Hematopoietic multipotent progenitor cell treated with erythropoietin and hydrocortisone succinate and interleukin-3 and kit ligand, for 15 days (in vitro differentiated cells): Measurements from ENCODE around the gene EFCAB6.

Experiments
- DNase-seq: peaks from one replicate; pipeline ENCODE4 v3.0.0-alpha.2; 2015; ENCODE audit warnings: low spot score

Gene EFCAB6, protein sequence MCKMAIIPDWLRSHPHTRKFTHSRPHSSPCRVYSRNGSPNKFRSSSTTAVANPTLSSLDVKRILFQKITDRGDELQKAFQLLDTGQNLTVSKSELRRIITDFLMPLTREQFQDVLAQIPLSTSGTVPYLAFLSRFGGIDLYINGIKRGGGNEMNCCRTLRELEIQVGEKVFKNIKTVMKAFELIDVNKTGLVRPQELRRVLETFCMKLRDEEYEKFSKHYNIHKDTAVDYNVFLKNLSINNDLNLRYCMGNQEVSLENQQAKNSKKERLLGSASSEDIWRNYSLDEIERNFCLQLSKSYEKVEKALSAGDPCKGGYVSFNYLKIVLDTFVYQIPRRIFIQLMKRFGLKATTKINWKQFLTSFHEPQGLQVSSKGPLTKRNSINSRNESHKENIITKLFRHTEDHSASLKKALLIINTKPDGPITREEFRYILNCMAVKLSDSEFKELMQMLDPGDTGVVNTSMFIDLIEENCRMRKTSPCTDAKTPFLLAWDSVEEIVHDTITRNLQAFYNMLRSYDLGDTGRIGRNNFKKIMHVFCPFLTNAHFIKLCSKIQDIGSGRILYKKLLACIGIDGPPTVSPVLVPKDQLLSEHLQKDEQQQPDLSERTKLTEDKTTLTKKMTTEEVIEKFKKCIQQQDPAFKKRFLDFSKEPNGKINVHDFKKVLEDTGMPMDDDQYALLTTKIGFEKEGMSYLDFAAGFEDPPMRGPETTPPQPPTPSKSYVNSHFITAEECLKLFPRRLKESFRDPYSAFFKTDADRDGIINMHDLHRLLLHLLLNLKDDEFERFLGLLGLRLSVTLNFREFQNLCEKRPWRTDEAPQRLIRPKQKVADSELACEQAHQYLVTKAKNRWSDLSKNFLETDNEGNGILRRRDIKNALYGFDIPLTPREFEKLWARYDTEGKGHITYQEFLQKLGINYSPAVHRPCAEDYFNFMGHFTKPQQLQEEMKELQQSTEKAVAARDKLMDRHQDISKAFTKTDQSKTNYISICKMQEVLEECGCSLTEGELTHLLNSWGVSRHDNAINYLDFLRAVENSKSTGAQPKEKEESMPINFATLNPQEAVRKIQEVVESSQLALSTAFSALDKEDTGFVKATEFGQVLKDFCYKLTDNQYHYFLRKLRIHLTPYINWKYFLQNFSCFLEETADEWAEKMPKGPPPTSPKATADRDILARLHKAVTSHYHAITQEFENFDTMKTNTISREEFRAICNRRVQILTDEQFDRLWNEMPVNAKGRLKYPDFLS (N-terminal part only)

GRCh38 chr22:43812149-43812842, at the start of gene EFCAB6:
TSS of gene EFCAB6 (minus strand) at chr22:43812305. CDS start at chr22:43782318, 29,987 bp downstream.
- DNase-seq = peak; percentile 94

DNA sequence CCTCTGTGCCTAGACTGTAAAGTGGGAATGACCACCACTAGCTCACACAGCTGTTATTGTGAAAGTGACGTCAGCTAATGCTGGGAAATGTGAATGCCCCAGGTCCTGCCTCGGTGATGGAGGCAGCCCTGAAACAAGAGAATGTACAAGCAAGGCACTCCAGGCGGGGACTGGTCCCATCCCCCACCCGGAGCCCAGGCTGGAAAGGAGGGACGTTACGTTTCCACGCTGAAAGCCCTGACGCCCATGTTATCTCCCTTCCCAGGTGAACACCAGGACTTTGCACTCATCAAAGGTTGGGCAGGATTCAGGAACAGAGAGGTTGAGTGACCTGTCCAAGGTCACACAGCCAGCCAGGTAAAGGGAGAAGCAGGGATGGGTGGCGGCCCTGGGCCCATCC, 49.4 kb upstream of the EFCAB6 start:
- DNase-seq = no peak

DNA sequence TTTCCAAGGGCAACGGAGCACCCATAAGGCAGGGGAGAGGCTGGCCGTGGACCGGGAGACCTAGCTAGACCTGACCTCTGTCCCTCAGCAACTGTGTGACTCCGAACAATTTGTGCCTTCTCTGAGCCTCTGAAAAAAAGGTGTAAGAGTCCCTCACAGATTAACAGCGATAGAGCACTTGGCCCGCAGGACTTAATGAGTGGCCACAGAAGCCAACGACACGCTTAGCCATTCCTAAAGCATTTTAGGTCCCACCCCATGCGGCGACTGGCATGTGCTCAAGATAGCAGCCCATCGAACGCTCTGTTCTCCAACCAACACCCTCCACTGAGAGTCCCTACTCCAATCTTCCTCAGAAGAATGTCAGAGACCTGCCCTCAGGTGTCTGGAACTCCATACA, 48.7 kb upstream of the EFCAB6 start:
- no peak for DNase-seq

GRCh38 chr22:43860126-43860525, 48.0 kb upstream of the EFCAB6 start:
- no peak for DNase-seq

GRCh38 chr22:43859621-43860020, 47.5 kb upstream of the EFCAB6 start:
- DNase-seq = no peak

DNA sequence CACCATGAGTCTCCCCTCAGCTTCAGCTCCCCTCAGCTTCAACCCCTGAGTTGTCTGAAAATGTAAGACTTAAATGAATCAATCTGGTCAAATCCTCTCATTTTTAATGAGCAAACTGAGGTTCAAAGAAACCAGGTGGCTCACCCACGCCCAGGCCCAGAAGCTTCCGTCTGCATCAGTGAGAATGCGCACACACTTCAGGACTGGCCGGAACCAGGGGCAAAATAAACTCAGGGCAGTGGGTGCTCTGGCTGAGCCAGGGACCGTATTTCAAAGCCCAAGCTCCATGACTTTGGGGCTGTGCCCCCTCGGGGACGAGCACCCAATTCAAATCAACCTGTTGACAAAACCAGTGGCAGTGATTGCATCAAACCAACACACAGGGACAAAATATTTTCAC, 47.1 kb upstream of the EFCAB6 start:
- DNase-seq = no peak

DNA sequence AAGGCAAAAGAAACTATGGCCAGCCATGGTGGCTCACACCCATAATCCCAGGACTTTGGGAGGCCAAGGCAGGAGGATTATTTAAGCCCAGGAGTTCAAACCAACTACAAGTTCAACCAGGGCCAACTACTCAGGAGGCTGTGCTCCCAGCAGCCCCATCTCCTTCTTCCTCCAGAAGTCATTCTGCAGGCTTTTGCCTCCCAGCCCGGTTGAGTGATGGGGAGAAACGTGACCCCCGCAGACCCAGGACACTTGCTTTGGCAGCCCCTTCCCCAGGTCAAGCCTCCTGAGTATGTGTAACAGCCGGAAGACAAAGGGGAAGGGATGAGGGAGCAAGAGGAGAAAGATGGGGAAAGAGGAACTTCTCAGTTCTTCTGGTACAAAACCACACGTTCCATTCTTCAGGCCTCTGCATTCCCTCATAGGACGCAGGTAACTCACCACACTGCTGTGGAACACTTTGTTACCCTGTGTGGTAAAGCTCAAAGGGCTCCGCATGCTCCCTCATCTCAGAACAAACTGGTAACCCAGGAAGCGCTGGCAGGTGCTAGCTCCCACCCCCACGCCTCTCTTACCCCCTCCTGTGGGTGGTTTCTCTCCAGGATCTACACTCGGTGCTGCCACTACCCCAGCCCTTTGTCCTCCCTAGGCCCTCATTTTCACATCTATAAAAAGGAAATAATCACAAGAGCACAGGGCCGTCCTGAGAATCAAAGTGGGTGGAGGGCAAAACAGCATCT, 46.2 kb upstream of the EFCAB6 start:
- DNase-seq = no peak

DNA sequence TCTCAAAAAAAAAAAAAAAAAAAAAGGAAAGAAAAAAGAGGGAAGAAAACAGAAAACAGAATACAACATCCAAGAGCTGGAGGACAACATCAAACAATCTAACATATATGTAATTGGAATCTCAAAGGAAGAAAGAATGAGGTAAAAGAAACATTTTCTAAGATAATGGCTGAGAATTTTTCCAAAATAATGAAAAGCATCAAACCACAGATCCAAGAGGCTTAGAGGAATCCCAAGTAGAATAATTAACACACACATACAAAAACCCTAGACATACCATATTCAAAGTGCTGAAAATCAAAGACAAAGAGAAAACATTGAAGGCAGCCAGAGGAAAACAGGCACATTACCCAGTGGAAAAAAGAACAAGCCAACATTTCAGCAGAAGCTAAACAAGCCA, 45.3 kb upstream of the EFCAB6 start:
- DNase-seq = no peak

GRCh38 chr22:43855431-43855830, 43.3 kb upstream of the EFCAB6 start:
- no peak for DNase-seq

DNA sequence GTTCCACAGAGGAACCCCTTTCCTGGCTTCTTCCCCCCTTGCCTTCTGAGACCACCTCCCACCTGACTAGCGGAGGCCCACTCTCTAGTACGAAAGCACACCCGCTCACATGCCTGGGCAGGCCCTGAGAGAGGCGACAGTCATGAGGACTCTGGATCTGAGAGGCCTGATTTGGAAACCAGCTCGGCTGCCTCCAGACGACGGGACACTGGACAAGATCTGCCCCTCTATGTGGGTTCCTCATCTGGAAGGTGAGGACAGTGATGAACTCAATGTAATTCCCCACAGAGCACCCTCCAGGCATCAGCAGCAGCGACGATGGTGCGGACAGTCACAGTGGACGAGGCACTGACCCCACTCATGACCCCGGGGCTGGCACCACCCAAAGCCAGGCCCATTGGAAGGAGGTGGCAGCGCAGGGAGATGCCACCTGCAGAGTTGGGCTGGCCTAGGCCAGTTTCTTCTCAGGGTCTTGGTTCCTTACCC, 42.7 kb upstream of the EFCAB6 start:
- DNase-seq = no peak

DNA sequence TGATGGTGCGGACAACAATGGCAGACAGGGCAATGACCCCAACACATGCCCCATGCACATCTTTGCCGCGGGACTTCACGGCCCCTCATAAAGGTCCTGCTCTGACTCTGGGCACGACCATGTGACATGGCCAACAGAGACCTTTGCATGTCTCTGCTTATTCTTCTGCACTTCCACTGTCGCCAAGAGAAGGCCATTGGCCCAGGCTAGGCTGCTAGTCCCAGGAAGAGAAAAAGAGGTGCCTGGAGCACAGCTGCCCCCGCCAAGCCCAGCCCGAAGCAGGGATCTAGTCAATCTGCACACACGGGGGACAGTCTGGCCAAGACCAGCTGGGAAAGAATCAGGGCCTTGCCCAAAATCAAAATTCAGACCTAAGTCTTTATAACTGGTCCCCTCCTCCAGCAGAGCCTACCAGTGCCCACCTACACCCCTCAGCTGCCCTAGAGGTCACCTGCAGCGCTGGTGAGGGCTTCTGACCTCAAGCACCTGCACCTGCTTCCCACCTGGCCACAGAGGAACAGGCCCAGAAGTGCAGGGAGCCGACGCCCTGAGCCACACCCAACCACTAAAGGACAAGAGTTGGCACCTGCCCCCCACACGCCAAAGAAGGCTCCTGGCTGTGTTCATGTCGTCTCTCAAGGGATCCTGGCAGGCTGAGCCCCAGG, 42.1 kb upstream of the EFCAB6 start:
- DNase-seq = no peak

DNA sequence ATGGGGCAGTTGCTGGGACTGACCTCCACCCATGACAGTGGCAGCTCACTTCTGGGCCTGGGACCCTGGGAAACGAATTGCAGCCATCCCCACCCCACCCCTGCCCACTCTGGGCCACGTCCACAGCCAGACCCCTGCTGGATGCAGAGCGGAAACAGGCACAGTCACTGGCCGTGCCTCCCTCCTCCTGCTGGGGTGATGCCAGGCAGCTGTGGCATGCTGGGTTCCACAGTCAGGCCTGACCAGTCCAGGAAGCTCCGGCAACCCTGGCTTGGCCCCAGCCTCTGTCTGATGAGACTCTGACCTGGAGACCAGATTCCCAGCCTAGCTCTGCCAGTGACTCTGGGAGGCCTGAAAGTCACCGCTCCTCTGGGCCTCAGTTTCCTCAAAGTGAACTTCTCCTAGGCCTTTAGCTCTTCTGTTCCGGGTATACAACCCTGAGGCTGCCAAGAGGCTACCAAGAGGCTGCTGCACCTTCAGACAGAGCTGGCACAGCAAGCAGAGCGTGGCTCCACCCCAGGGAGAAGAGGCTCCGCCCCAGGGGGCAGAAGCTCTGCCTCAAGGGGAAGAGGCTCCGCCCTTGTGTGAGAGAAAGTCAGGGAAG, 41.3 kb upstream of the EFCAB6 start:
- peak; percentile 2 for DNase-seq

GRCh38 chr22:43852573-43853327, 40.6 kb upstream of the EFCAB6 start:
- no peak for DNase-seq

DNA sequence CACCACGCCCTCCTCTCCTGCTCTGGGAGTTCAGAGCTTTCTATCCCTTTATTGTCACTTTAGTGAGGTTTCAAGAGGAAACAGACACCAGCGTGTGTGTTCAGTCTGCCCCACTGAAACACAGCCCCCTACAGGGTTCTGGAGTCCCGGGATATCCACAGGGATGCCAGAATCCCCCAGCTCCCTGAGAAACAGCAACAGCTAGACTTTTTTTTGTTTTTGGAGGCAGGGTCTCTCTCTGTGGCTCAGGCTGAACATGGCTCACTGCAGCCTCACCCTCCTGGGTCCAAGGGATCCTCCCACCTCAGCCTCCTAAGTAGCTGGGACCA, 39.8 kb upstream of the EFCAB6 start:
- no peak for DNase-seq

- no peak for DNase-seq
Measured at GRCh38 chr22:43851058-43851978, 39.2 kb upstream of the EFCAB6 start.

- no peak for DNase-seq
Measured at GRCh38 chr22:43850529-43850928, 38.4 kb upstream of the EFCAB6 start.

GRCh38 chr22:43849731-43850130, 37.6 kb upstream of the EFCAB6 start:
- DNase-seq = no peak
